HG02763 (cell line): ENCODE data around the gene SPINK2.

Experiments used
- ATAC-seq: cut with Tn5 transposase; IDR thresholded peaks from one replicate; pipeline ENCODE4 v1.9.1; 2021; ENCODE audit warnings: mild to moderate bottlenecking, moderate library complexity; ENCODE audit not compliant: unreplicated experiment

The SPINK2 gene

DNA sequence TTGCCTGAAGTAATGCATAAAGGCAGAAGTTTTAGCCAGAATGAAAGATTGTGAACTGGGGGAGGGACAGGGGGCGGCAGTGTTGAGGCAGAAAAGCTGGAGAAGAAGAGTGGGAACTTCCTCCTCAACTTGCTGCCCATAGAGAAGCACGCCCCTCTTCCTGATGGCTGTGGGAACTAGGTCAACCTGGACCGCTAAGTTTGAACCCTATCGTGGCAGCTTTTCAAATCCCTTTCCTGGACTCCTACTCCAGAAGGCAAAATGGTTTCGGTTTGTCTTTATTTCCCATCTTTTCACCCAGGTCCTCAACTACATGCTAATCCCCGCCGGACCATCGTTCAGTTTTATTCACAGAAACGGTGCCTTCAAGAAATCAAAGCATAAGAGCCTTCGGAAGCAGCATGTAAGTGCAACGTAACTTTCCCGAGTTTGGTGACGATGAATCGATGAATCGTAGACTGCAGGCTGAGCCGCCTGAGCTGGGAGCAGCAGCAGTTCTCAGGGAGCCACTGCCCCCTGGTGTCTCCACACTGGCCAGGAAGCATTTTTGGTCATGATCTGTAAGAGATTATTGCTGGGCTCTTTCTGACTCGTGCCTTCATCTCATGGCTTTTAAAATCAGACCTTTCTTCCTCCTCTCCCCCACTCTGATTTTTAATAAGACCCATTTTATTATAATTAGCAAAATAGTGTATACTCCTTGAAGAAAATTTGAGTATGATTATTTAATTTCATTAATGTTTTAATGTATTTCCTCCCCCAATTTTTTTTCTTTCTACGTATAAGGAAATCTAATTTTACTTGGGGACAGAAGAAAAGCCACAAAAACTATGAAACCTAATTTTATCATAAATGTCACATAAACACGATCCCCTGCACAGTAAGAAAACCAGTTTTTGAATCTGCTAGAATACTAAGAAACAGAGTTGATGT is 21.4 kb downstream of the SPINK2 start:
- peak; percentile 87 for ATAC-seq

DNA sequence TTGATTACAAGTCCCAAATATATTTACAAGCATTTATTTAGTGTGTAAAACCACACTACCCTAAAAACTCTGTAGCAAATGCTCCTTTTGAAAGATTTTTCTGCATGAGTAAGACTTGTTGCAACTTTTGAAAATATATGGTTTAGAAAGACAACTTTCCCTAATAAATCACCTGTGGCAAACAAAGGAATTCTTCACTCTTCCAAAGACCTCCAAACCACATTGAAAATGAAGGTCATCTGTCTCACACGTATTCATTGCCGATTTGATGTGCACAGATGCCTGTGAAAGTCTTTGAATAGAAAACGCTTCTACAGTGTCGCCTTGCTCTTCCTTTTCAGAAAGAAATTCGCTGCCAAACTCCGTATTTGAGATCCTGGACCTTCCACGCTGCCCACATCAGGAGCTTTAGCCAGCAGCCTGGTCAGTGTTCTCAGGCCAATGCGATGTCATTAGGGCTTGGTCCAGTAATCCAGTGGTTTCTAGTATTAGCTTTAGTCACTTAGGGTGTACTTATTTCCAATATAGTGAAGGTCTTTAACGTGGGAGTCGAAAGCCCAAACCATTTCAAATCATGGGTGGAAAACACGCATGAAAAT is 22.2 kb downstream of the SPINK2 start:
- ATAC-seq, result no peak

DNA sequence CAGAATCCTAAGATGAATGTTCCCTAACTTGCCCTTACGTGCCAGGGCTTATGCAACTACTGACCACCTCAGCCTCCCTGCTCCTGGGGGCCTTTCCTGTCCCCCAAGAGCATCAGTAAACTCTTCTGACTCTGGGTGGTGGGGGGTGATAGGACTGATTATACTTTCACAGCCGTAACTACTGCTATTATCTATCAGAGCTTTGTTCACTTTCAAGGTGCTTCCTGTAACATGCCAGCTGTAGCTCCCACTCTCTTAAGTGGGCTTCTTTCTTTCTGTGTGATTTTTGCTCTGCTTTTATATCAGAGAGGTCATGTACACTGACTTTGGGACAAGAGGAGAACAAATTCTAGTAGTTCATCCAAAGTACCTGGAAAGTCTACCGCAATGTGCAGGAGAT is 25.3 kb downstream of the SPINK2 start:
- no peak for ATAC-seq

- no peak for ATAC-seq
These were observed 30.2 kb downstream of the SPINK2 start for GRCh38 chr4:56791316-56791715.

DNA sequence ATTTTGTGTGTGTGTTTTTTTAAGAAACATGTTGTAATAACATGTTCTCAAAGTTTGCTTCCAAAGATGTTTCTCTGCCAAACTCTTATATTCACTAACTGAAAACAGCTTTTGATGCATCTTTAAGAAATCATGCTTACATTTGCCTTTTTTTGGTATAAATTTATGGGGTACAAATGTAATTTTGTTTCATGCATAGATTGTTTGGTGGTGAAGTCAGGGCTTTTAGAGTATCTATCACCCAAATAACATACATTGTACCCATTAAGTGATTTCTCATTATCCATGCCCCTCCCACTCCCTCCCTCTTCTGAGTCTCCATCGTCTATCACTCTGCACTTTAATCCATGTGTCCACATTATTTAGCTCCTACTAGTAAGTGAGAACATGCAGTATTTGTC is 30.8 kb downstream of the SPINK2 start:
- ATAC-seq, result no peak

GRCh38 chr4:56788081-56788480 is 33.4 kb downstream of the SPINK2 start:
- ATAC-seq, result no peak

DNA sequence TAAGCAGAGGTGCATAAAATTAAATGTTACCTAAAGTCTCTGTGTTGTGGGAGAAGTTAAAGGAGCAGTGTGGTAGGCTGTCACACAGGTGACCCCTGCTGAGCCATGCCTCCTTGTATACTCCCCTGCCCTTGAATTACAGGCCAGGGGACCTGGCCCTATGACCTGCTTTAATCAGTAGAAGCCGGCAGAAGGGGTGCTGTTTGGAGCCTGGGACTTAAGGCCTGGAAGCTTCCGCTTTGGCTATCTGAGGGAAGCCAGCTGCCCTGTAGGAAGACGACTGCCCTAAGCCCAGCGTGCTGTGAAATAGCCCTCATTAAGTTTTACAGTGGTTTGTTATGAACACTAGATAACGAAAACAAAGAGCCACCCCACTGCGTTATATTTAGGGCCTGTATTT is 34.1 kb downstream of the SPINK2 start:
- no peak for ATAC-seq

- ATAC-seq, result no peak
These were observed 34.5 kb downstream of the SPINK2 start for GRCh38 chr4:56786955-56787354.

DNA sequence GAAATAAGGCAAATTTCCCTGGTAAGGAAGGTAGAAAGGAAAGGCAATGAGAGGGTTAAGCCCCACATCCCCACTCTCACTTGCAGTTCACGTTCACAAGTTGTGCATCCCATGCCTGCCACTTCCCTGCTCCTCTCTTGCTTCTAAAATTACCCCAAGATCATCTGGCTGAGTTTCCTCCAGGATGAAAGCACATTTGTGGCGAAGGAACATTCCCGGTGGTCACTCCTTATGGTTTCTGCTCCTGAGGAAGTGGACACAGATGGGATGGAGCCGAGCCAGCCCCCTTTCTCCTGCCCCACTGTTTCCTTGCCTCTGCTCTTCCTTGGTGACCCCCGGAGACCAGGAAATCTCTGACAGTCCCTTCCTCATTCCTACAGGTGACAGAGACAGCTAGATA is 37.5 kb downstream of the SPINK2 start:
- no peak for ATAC-seq

- ATAC-seq, result no peak
These were observed 39.5 kb downstream of the SPINK2 start for GRCh38 chr4:56782019-56782418.

GRCh38 chr4:56773346-56773745 is 48.2 kb downstream of the SPINK2 start:
- ATAC-seq, result no peak

- ATAC-seq, result no peak
These were observed 49.4 kb downstream of the SPINK2 start for GRCh38 chr4:56772134-56772533.

DNA sequence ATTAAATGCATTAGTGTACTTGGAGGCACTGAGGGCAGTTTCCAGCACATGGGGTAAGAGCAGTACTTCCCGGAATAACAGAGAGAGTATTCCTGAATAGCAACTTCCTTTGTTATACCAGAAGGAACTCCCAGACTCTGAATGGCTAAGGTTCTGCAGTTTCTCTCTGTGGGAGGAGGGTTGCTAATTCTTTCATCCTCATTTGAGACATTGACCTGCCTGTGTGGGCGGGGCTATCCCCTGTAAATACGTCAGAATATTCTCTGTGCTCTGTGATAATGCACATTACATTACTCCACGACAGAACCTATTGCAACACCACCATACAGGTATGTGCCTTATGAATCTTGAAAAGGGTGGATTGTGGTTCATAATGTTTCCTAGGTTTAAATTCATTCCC is 52.7 kb downstream of the SPINK2 start:
- ATAC-seq, result no peak

GRCh38 chr4:56768316-56768715 is 53.2 kb downstream of the SPINK2 start:
- no peak for ATAC-seq

DNA sequence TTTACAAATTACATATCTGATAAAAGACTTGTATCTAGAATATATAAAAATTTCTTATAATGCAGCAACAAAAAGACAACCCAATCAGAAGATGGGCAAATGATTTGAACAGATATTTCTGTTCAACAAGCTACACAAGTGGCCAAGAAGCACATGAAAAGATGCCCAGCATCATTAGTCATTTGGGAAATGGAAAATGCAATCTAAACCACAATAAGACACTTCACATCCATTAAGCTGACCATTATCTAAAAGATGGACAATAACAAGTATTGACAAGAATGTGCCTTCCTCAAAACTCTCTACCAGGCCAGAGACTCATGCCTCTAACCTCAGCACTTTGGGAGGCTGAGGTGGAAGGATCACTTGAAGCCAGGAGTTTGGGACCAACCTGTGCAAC is 53.9 kb downstream of the SPINK2 start:
- ATAC-seq, result no peak

DNA sequence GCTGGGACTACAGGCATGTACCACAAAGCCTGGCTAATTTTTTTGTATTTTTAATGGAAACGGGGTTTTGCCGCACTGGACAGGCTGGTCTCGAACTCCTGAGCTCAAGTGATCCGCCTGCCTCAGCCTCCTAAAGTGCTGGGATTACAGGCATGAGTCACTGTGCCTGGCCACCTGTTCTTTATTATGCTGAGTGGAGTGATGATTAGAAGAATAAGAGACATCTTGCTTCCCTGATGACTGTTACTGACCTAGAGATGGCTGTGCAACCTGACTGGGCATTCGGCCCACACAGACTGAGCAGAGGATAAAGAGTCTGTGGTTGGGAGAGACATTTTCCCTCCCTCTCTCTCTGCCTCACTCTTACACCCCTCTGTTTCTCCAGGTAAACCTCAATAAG is 56.7 kb downstream of the SPINK2 start:
- ATAC-seq, result no peak

DNA sequence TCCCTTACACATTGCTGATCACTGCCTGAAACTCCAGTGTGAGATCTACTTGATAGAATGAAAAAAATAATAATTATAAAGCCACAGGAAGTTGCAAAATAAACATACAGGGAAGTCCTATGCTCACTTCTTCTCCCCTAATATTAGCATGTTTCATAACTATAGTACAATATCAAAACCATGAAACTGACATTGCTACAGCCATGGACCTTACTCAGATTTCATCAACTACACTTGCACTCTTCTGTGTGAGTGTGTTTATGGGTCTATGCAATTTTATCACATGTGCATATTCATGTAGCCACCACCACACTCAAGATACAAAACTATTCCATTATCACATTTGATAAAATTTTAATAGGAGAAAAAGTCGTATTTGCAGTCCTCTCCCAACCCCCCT is 57.3 kb downstream of the SPINK2 start:
- ATAC-seq, result no peak

DNA sequence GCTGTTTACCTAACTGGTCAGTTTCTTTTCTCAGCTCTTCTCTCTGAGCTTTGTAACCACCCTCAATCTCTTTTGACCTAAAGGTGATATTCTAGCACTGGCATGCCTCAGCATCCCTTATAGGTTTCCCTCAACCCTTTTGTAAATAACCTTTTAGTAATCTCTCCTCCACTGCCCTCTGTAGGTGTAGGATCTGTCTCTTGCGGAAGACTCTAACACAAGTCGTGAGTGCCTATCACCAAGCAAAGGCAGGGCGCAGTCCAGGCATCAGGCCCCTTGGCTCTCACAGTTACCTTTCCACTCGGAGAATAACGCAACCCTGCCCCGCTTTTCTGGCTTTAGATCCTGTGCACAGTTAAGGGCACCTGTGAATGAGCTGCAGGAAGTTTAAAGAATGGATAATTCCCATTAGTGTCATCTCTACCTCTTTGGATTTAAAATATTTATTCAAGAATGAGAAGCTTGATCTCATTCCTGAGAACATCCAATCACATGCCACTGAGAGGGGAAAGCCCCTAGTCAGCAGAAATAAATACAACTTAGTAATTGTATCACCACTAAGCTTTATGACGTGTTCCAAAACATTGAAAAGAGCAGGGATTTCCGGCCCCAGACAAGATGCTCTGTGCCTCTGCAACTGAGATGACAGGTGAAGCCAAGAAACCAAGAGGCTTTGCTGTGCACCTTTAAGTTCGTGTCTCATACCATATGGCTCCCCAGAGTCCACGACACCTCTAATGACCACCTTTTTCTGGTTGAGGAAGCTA is 58.8 kb downstream of the SPINK2 start:
- ATAC-seq, result no peak

DNA sequence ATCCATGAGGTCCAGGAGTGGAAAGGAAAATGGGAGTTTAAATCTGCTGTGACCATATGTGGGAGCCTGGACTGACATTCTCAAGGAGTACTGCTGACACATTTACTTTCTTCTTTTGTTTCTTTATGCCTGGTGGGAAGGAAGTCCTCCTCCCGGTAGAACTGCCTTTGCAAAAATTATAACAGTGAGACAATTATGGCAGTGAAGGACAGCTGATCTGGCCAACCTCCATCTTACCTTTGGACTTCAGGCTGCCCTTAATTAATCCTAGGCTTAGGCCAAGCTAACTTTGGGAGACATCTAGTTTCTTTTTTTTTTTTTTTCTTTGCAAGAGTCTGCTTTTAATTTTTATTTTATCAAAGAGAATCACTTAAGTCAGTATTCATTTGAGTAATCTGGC is 61.3 kb downstream of the SPINK2 start:
- no peak for ATAC-seq
